Measurements from ENCODE around the gene OSBP2. TPM values are rescaled to one million over a fixed set of nuclear protein-coding genes. Genes with fewer than 3 reads are reported as not detected.

Gene OSBP2
- total and polyA plus RNA-seq, 8 donors: 1.9 to 3.3 (median 2.6) TPM

- no peak overlapping the region for H3K27ac ChIP-seq
- no peak overlapping the region for H3K4me3 ChIP-seq
- no peaks in the 10 kb centered on the region for H3K9me3 ChIP-seq
- 89 to 94% methylated on average over 3 of the region's 3 CpGs for WGBS, 2 donors
- DNase-seq (no peak), FAIRE-seq (no peak), ATAC-seq (no peak)
- peaks cover 0 to 5% (median 4%) of the 10 kb centered on the region in 3 donors for H3K4me1 ChIP-seq
- intact Hi-C loops (cut with DNase I): no loop called here
- no peaks in the 10 kb centered on the region for H3K27me3 ChIP-seq
- TF ChIP-seq CTCF (IDR thresholded peaks at IDR 0.05): no peak
- H3K36me3 ChIP-seq: no peaks in the 10 kb centered on the region
Measured at GRCh38 chr22:30806391-30806861, 111.8 kb downstream of the OSBP2 start.

DNA sequence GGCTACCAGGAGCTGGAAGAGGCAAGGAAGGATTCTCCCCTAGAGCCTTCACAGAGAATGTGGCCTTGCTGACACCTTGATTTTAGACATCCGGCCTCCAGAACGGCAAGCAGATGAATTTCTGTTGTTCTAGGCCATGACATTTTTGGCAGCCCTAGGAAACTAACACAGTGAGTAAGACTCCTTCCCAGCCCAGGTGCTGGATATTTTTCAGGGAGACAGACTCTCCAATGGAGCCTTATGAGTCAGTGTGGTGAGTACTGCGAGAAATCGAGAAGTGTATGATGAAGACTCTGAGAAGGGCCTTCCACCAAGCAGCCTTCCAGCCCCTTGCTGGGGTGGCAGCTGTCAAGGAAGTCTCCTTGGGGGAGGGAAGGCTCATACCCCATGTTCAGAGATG is 114.4 kb downstream of the OSBP2 start:
- Histone ChIP-seq H3K36me3 (no peaks in the 10 kb centered on the region), H3K27ac (no peak overlapping the region), H3K27me3 (no peaks in the 10 kb centered on the region), H3K4me1 (no peaks in the 10 kb centered on the region), H3K4me3 (no peak overlapping the region), H3K9me3 (no peaks in the 10 kb centered on the region)
- TF ChIP-seq CTCF (IDR thresholded peaks at IDR 0.05): no peak
- intact Hi-C loops (cut with DNase I): no loop called here
- DNase-seq: no peak
- WGBS, 2 donors: 94 to 95% methylated on average over 4 of the region's 4 CpGs
- FAIRE-seq: no peak
- ATAC-seq: no peak

DNA sequence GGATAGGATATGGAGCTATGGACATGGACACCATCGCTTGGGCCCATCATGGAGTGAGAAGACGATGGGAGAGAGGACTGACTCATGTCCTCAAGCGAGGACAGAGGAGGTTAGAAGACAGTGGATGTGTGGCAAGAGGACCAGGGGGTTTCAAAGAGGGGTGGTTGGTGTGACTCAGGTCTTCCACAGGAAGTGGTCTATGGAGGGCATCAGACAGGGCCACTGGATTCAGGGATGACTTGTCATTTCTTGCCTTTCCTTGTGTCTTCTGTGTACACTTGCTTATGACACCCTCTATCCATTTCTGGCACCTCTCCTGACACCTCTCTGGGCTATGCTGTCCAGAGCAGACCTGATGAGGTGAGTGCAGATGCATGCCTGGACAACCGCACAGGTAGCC is 115.4 kb downstream of the OSBP2 start:
- no peak overlapping the region for H3K27ac ChIP-seq
- FAIRE-seq: no peak
- intact Hi-C loops (cut with DNase I): no loop called here

DNA sequence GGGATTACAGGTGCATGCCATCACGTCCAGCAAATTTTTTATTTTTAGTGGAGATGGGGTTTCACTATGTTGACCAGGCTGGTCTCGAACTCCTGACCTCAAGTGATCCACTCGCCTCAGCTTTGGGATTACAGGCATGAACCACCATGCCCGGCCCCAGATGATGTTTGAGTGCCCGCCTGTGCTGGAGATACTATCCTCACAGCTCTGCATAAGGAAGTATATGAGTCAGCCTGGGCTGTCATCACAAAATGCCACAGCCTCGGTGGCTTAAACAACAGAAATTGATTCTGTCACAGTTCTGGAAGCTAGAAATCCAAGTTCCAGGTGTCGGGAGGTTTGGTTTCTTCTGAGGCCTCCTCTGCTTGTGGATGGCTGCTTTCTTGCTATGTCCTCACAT is 119.3 kb downstream of the OSBP2 start:
- H3K27ac ChIP-seq: no peak overlapping the region
- FAIRE-seq (no peak), DNase-seq (no peak), ATAC-seq (no peak)
- H3K27me3 ChIP-seq: no peaks in the 10 kb centered on the region
- intact Hi-C loops (cut with DNase I): no loop called here
- H3K9me3 ChIP-seq: no peaks in the 10 kb centered on the region
- no peak overlapping the region for H3K4me3 ChIP-seq
- TF ChIP-seq CTCF (IDR thresholded peaks at IDR 0.05): no peak
- H3K36me3 ChIP-seq: no peaks in the 10 kb centered on the region
- H3K4me1 ChIP-seq: no peaks in the 10 kb centered on the region
- 85 to 94% methylated on average over 7 of the region's 7 CpGs for WGBS, 2 donors

More for the DNA sequence above, 115.4 kb downstream of the OSBP2 start:
- Histone ChIP-seq H3K27me3 (no peaks in the 10 kb centered on the region), H3K9me3 (no peaks in the 10 kb centered on the region), H3K4me3 (no peak overlapping the region), H3K36me3 (no peaks in the 10 kb centered on the region), H3K4me1 (no peaks in the 10 kb centered on the region)
- TF ChIP-seq CTCF (IDR thresholded peaks at IDR 0.05): no peak
- 88 to 97% methylated on average over 4 of the region's 4 CpGs for WGBS, 2 donors
- DNase-seq: no peak
- ATAC-seq: no peak

DNA sequence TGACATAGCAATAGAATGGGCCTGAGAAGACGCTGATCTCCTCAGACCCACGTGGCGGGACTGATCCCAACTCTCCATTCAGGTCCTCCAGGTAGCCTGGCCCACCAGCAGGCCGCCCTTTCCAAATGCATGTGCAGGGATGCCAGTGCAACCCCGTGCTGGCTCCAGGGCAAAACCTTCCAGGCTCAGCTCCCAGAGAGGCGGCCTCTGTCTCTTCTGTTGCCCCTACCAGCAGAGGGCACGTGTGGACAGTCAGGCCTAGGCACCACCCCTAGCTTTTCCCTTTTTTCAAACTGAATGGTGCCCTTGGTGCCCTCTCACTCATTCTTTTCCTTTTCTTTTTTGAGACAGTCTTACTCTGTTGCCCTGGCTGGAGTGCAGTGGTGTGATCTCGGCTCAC is 121.7 kb downstream of the OSBP2 start:
- H3K4me1 ChIP-seq: no peaks in the 10 kb centered on the region
- no peaks in the 10 kb centered on the region for H3K9me3 ChIP-seq
- no peaks in the 10 kb centered on the region for H3K27me3 ChIP-seq
- H3K4me3 ChIP-seq: no peak overlapping the region
- ATAC-seq (no peak), FAIRE-seq (no peak), DNase-seq (no peak)
- 84 to 86% methylated on average over 8 of the region's 8 CpGs for WGBS, 2 donors
- intact Hi-C loops (cut with DNase I): no loop called here
- no peak overlapping the region for H3K27ac ChIP-seq
- no peaks in the 10 kb centered on the region for H3K36me3 ChIP-seq
- no peak for TF ChIP-seq CTCF (IDR thresholded peaks at IDR 0.05)

Measured in pancreas (tissue), 10 donors.